GM12872 (cell line): ENCODE data around the gene MAGI2.

Experiments used
- CTCF ChIP-seq: IDR thresholded peaks from 3 replicates; pipeline ENCODE4 v1.5.1; 2011; ENCODE audit warnings: low read depth, mild to moderate bottlenecking, low read length, moderate library complexity; ENCODE audit not compliant: insufficient read depth

MAGI2 gene

DNA sequence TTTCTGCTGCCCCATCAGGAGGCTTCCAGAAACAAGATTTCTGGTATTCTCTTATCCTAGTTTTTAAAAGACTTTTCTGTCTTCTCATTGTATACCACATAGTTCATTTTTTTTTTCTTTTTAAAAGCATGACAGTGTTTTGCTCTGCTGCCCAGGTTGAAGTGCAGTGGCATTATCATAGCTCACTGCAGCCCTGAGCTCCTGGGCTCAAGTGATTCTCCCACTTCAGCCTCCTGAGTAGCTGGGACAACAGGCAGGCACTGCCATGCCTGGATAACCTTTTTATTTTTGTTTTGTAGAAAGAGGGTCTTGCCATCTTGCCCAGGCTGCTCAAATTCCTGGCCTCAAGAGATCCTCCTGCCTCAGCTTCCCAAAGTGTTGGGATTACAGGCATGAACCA is 757.6 kb downstream of the MAGI2 start:
- TF ChIP-seq CTCF = no peak

GRCh38 chr7:78691584-78691983 is 761.9 kb downstream of the MAGI2 start:
- TF ChIP-seq CTCF = no peak

DNA sequence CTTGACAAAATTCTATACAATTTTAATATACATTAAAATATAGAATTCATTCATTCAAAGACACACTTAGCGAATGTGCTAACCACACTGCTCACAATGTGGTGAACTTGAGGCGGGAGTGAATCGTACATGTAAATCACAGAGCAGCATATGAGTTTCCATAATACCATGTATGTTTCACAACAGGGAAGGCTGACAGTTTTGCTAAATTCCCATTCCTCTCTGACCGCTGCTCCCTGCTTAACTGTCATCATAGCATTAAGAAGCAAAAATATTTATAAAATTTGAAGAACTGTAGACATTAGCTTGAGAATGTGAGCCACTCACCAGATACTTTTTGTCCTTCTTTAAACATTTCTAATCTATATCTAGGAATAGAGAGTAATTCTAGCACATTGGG is 763.3 kb downstream of the MAGI2 start:
- TF ChIP-seq CTCF = no peak

- TF ChIP-seq CTCF = no peak
Measured at GRCh38 chr7:78688376-78688775, 765.1 kb downstream of the MAGI2 start.

DNA sequence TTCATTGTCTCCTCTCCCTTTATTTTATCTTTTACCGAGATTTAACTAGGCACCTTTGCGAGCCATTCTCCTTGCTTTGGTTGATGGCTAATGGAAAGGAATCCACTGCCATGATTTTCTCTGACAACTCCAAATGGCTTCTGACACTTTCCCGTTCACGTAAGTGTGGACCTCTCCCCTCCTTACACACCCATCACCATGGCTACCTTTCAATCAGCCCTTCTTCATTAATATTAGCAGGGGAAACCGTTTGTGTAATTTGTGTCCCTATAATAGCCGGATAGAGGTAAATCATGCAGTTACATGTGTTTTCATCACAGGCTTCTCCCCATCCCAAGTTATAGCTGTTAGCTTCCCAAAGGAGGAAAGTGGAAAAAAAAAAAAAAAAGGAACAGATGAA is 767.3 kb downstream of the MAGI2 start:
- TF ChIP-seq CTCF = no peak

- TF ChIP-seq CTCF = no peak
Measured at GRCh38 chr7:78684201-78684600, 769.3 kb downstream of the MAGI2 start.

GRCh38 chr7:78683566-78683965 is 769.9 kb downstream of the MAGI2 start:
- TF ChIP-seq CTCF = no peak
